Measurements from ENCODE around the gene MSI2.

- TF ChIP-seq CTCF (conservative IDR thresholded peaks at IDR 0.05; ENCODE audit: low read length) (no peak), EZH2phosphoT487 (IDR thresholded peaks at IDR 0.05; ENCODE audit: borderline replicate concordance) (no peak)
Measured at GRCh38 chr17:57496382-57496781, 240.1 kb downstream of the MSI2 start.
